K562 (cell line): ENCODE results near the gene ITGA11. TPM values are rescaled to one million over a fixed set of nuclear protein-coding genes. Genes with fewer than 3 reads are reported as not detected.

Experiments used
- ATAC-seq: fragments of 200-7000 bp; cut with Tn5 transposase; 3 replicates; pipeline ENCODE4 v1.9.1; 2020; ENCODE audit warnings: moderate library complexity
- BruUV-seq: library from RNA; stranded (reverse); fragments of 400-500 nt; replicated peaks from 2 replicates; lab custom pipeline; 2021; lab: Mats Ljungman, UMichigan
- CTCF ChIA-PET: fragments of 300-600 bp; formaldehyde crosslinking; extraction: SDS; loops from one replicate; lab custom pipeline; 2021; ENCODE audit warnings: low intra/inter-chr PET ratio; lab: Yijun Ruan, JAX
- POLR2A ChIA-PET: fragments of 300-600, 350-650 bp; sonication (Branson Sonifier 250); formaldehyde crosslinking; extraction: SDS; loops from one replicate; lab custom pipeline; 2021; ENCODE audit warnings: antibody characterized with exemption, inconsistent platforms; lab: Yijun Ruan, JAX
- DNase-seq, 4 experiments: peaks; one replicate each; pipeline versions ENCODE4 v3.0.0 to v3.0.0-alpha.2; 2011 to 2018; ENCODE audit warnings: low spot score in 3 of 4, mixed read lengths in 3 of 4; ENCODE audit errors: extremely low read depth in 1 of 4
- FAIRE-seq: peaks from 2 replicates; lab custom pipeline; 2011; peaks lifted over from hg19 to GRCh38; lab: Jason Lieb, UNC
- H2AFZ ChIP-seq: 2 replicates; pipeline ENCODE4 v1.6.0; 2011; ENCODE audit warnings: low read depth, low read length, control low read depth, inconsistent platforms
- H3K27ac ChIP-seq: fragments of 200-600 bp; 3 replicates; pipeline ENCODE4 v1.8.0; 2011; ENCODE audit warnings: low read depth, mild to moderate bottlenecking, control low read depth, inconsistent platforms, low read length, moderate library complexity, mixed read lengths; ENCODE audit errors: extremely low read depth
- H3K27me3 ChIP-seq, 2 experiments: fragments of 300-600 bp in 1 of 2; 2 replicates in 1 of 2; 3 replicates in 1 of 2; pipeline versions ENCODE4 v1.6.0 to v1.8.0; 2011; ENCODE audit warnings: inconsistent platforms in 2 of 2, low read length in 2 of 2, mild to moderate bottlenecking in 1 of 2, mixed read lengths in 1 of 2, moderate library complexity in 1 of 2; ENCODE audit not compliant: control insufficient read depth in 2 of 2, insufficient read depth in 2 of 2
- H3K36me3 ChIP-seq: fragments of 300-600 bp; 3 replicates; pipeline ENCODE4 v1.8.0; 2011; ENCODE audit warnings: mild to moderate bottlenecking, low read length, inconsistent platforms; ENCODE audit not compliant: control insufficient read depth, insufficient read depth
- H3K4me1 ChIP-seq, 2 experiments: fragments of 200-600 bp in 1 of 2; replicated peaks in 1 of 2; 2 replicates in 1 of 2; 3 replicates in 1 of 2; pipeline versions ENCODE4 v1.5.1 to v1.8.0; 2011; ENCODE audit warnings: inconsistent platforms in 2 of 2, low read length in 2 of 2, mild to moderate bottlenecking in 1 of 2, mixed read lengths in 1 of 2, moderate library complexity in 1 of 2; ENCODE audit not compliant: control insufficient read depth in 2 of 2, insufficient read depth in 2 of 2
- H3K4me2 ChIP-seq: 2 replicates; pipeline ENCODE4 v1.6.1; 2011; ENCODE audit warnings: low read length, control low read depth, inconsistent platforms, mixed read lengths; ENCODE audit not compliant: insufficient read depth
- H3K4me3 ChIP-seq: fragments of 200-600 bp; sonication (generic), shearing (Covaris generic); 2 replicates; pipeline ENCODE4 v1.5.1; 2016; ENCODE audit warnings: control low read depth, inconsistent platforms
- H3K79me2 ChIP-seq: fragments of 200-600 bp; 3 replicates; pipeline ENCODE4 v1.8.0; 2011; ENCODE audit warnings: low read length, inconsistent platforms; ENCODE audit not compliant: control insufficient read depth, insufficient read depth
- H3K9ac ChIP-seq, 2 experiments: 2 replicates each; pipeline versions ENCODE4 v1.6.0 to v1.6.1; 2011; ENCODE audit warnings: low read depth in 2 of 2, low read length in 2 of 2, control low read depth in 1 of 2, inconsistent platforms in 1 of 2, mild to moderate bottlenecking in 1 of 2, mixed read lengths in 1 of 2; ENCODE audit not compliant: insufficient read depth in 1 of 2
- H3K9me1 ChIP-seq: one replicate; pipeline ENCODE4 v1.6.0; 2011; ENCODE audit warnings: inconsistent platforms, mild to moderate bottlenecking, low read length, moderate library complexity; ENCODE audit not compliant: control insufficient read depth, insufficient read depth
- H3K9me3 ChIP-seq: replicated peaks from 2 replicates; pipeline ENCODE4 v1.5.1; 2011; ENCODE audit warnings: low read depth, low read length, inconsistent platforms; ENCODE audit not compliant: control insufficient read depth, insufficient read depth
- H4K20me1 ChIP-seq: replicated peaks from 2 replicates; pipeline ENCODE4 v1.6.1; 2011; ENCODE audit warnings: low read length, inconsistent platforms, mixed read lengths; ENCODE audit not compliant: control insufficient read depth, insufficient read depth
- FOXA1 ChIP-seq: fragments of 450-650 bp; IDR thresholded peaks from 2 replicates; pipeline ENCODE4 v1.6.1; 2016; ENCODE audit warnings: mild to moderate bottlenecking, borderline replicate concordance
- HDAC1 ChIP-seq, 2 experiments: fragments of 450-650 bp; IDR thresholded peaks; 2 replicates each; pipeline ENCODE4 v1.6.1; 2016 to 2017; ENCODE audit warnings: inconsistent platforms in 1 of 2, mild to moderate bottlenecking in 1 of 2, moderate library complexity in 1 of 2
- HNRNPK ChIP-seq: fragments of 200-400 bp; formaldehyde crosslinking; IDR thresholded peaks from one replicate; pipeline ENCODE4 v1.6.1; 2018; ENCODE audit warnings: mild to moderate bottlenecking, low read depth, low read length; ENCODE audit not compliant: poor library complexity, severe bottlenecking
- KDM1A ChIP-seq, 2 experiments: fragments of 450-650 bp; IDR thresholded peaks; 2 replicates each; pipeline ENCODE4 v1.6.1; 2016; ENCODE audit warnings: mild to moderate bottlenecking in 2 of 2
- KLF1 ChIP-seq: fragments of 450-650 bp; IDR thresholded peaks from 2 replicates; pipeline ENCODE4 v1.6.1; 2016; ENCODE audit warnings: missing genetic modification characterization, missing compliant biosample characterization
- KLF10 ChIP-seq: fragments of 250-450 bp; sonication (Bioruptor Pico); IDR thresholded peaks from 2 replicates; pipeline ENCODE4 v1.6.1; 2021; ENCODE audit warnings: matching md5 sums
- MYC ChIP-seq, 2 experiments: fragments of 250-450 bp in 1 of 2; sonication (Bioruptor Pico) in 1 of 2; IDR thresholded peaks; 2 replicates each; pipeline versions ENCODE4 v1.5.1 to v1.6.1; 2012 to 2021; ENCODE audit warnings: low read depth in 2 of 2, borderline replicate concordance in 1 of 2, improper control_type of control experiment in 1 of 2, low read length in 1 of 2, mild to moderate bottlenecking in 1 of 2, moderate library complexity in 1 of 2
- POLR2AphosphoS2 ChIP-seq: IDR thresholded peaks from 2 replicates; pipeline ENCODE4 v1.6.1; 2012; ENCODE audit warnings: low read length, improper control_type of control experiment
- POLR2H ChIP-seq: IDR thresholded peaks from 2 replicates; pipeline ENCODE4 v1.6.1; 2016; ENCODE audit warnings: missing genetic modification characterization, low read depth, mild to moderate bottlenecking, control low read depth, missing compliant biosample characterization, moderate library complexity
- POLR3G ChIP-seq: IDR thresholded peaks from 2 replicates; pipeline ENCODE4 v1.6.1; 2011; ENCODE audit not compliant: insufficient read length, insufficient replicate concordance; ENCODE audit errors: extremely low read depth
- TAF1 ChIP-seq: IDR thresholded peaks from 2 replicates; pipeline ENCODE4 v1.6.1; 2011; ENCODE audit warnings: mild to moderate bottlenecking, low read length, moderate library complexity; ENCODE audit not compliant: insufficient read depth, control insufficient read depth, severe bottlenecking; ENCODE audit errors: extremely low read depth
- ZNF197 ChIP-seq: fragments of 200-800 bp; sonication (Bioruptor generic); IDR thresholded peaks from 2 replicates; pipeline ENCODE4 v1.6.1; 2016; ENCODE audit warnings: low read depth, missing genetic modification characterization, missing compliant biosample characterization
- WGBS: fragments of 100-300 bp; shearing (Covaris generic); methylation state at CpG from one replicate; pipeline ENCODE4 v1.1.6; 2016; ENCODE audit warnings: low coverage, mixed read lengths; ENCODE audit not compliant: insufficient coverage; ENCODE audit errors: missing lambda C conversion rate; 5-methylcytosine and 5-hydroxymethylcytosine counted together
- in situ Hi-C: fragments of 300-500 bp; cut with MboI; formaldehyde crosslinking; loops from 4 replicates; pipeline ENCODE4 v1.15.0; 2018; ENCODE audit warnings: inconsistent platforms, mixed read lengths
- intact Hi-C: fragments of 100-400 bp; cut with micrococcal nuclease; formaldehyde crosslinking; loops from 2 replicates; pipeline ENCODE4 v1.14.2; 2022
- polyA plus RNA-seq, 8 experiments: library from polyadenylated mRNA; depleted of rRNA in 4 of 8; stranded (reverse) in 5 of 8; unstranded in 3 of 8; fragments of >200 nt; fragmentation: Nextera tagmentation in 2 of 8; fragmentation: Illumina TruSeq in 1 of 8; extraction: Ambion mirVana in 2 of 8; extraction: Trizol in 1 of 8; gene quantifications; 2 replicates each; pipeline versions ENCODE4 v1.2.1 to v1.2.3, GENCODE V29; 2011 to 2014; ENCODE audit warnings: inconsistent platforms in 1 of 8, missing spikeins in 1 of 8
- total RNA-seq, 7 experiments: library from RNA; depleted of rRNA in 6 of 7; stranded (reverse); fragments of >200 nt in 6 of 7; fragmentation: Illumina TruSeq in 2 of 7; extraction: Trizol in 2 of 7; gene quantifications; 2 replicates each; pipeline versions ENCODE4 v1.2.1 to v1.2.3, GENCODE V29; 2011 to 2021; ENCODE audit warnings: low replicate concordance in 1 of 7
- TF ChIP-seq, protein P1 (sequence below): fragments of 450-650 bp; IDR thresholded peaks from 2 replicates; pipeline ENCODE4 v1.6.1; 2016; ENCODE audit warnings: borderline replicate concordance
- TF ChIP-seq, protein P2 (sequence below): fragments of 250-450 bp; sonication (Bioruptor Pico); IDR thresholded peaks from 2 replicates; pipeline ENCODE4 v1.4.0; 2020
- TF ChIP-seq, protein P3 (sequence below): sonication (generic); formaldehyde crosslinking; IDR thresholded peaks from 2 replicates; pipeline ENCODE4 v1.8.0; 2023; ENCODE audit warnings: mild to moderate bottlenecking, missing genetic modification reagents
- TF ChIP-seq, protein P4 (sequence below): fragments of 450-650 bp; IDR thresholded peaks from 2 replicates; pipeline ENCODE4 v1.7.0; 2016; ENCODE audit warnings: borderline replicate concordance

Gene ITGA11
- total and polyA plus RNA-seq, 9 of the 15 experiments (the other 6 are each of a cell fraction or from before 2014, with no cell fraction given): 0.01 TPM; not detected in 8

DNA sequence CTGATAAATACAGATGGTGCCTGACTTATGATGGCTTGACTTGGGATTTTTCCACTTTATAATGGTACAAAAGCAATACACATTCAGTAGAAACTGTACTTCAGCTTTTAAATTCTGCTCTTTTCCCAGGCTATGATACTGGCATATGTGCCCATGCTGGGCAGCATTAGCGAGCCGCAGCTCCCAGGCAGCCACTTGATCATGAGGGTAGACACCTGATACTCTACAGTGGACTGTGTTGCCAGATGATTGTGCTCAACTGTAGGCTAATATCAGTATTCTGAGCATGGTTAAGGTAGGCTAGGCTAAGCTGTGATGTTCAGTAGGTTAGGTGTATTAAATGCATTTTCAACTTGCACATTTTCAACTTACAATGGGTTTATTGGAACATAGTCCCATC is 172.1 kb downstream of the ITGA11 start:
- H3K9me1 ChIP-seq: no peaks in the 10 kb centered on the region
- intact Hi-C loops (no loop called here), in situ Hi-C loops (no loop called here)
- no peaks in the 10 kb centered on the region for H3K36me3 ChIP-seq
- 0% methylated on average over 2 of the region's 2 CpGs for WGBS
- ChIA-PET POLR2A (interaction anchor here (0.7 to 1.5 kb wide), 3 partner anchors 18 to 289 kb away, joined by 3 to 6 read pairs (median 4); partner anchors contain the start of gene FEM1B), CTCF (no interaction called here)
- H3K79me2 ChIP-seq: no peaks in the 10 kb centered on the region
- no peak overlapping the region for H3K4me3 ChIP-seq
- H2AFZ ChIP-seq: no peak overlapping the region
- BruUV-seq: no TSS peak
- no peaks in the 10 kb centered on the region for H4K20me1 ChIP-seq
- DNase-seq: no peak
- FAIRE-seq: no peak
- H3K27me3 ChIP-seq: peaks cover 23 to 39% of the 10 kb centered on the region in 2 experiments
- H3K4me2 ChIP-seq: no peak overlapping the region
- H3K9ac ChIP-seq: no peak overlapping the region
- no peaks in the 10 kb centered on the region; the same call in 1 of the 2 replicates for H3K9me3 ChIP-seq
- H3K4me1 ChIP-seq: peaks cover 0 to 6% of the 10 kb centered on the region in 2 experiments; a peak in 2 of 5 replicates
- no peak overlapping the region for H3K27ac ChIP-seq
- ATAC-seq: no peak
- TF ChIP-seq KLF1 (no peak), FOXA1 (no peak), KLF10 (no peak), POLR2H (tag) (no peak), POLR2AphosphoS2 (no peak), HDAC1 (IDR thresholded peaks at IDR 0.05) (no peak), HNRNPK (no peak), KDM1A (IDR thresholded peaks at IDR 0.05) (no peak), ZNF197 (CRISPR knock-in tag) (no peak), POLR3G (no peak), MYC (IDR thresholded peaks at IDR 0.05; ENCODE audit: low read depth, low read length) (no peak), MYC (CRISPR knock-in tag; IDR thresholded peaks at IDR 0.05; ENCODE audit: borderline replicate concordance, low read depth) (no peak), TAF1 (no peak)
- TF ChIP-seq, protein P1, sequence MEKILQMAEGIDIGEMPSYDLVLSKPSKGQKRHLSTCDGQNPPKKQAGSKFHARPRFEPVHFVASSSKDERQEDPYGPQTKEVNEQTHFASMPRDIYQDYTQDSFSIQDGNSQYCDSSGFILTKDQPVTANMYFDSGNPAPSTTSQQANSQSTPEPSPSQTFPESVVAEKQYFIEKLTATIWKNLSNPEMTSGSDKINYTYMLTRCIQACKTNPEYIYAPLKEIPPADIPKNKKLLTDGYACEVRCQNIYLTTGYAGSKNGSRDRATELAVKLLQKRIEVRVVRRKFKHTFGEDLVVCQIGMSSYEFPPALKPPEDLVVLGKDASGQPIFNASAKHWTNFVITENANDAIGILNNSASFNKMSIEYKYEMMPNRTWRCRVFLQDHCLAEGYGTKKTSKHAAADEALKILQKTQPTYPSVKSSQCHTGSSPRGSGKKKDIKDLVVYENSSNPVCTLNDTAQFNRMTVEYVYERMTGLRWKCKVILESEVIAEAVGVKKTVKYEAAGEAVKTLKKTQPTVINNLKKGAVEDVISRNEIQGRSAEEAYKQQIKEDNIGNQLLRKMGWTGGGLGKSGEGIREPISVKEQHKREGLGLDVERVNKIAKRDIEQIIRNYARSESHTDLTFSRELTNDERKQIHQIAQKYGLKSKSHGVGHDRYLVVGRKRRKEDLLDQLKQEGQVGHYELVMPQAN: no peak
- TF ChIP-seq, protein P2, sequence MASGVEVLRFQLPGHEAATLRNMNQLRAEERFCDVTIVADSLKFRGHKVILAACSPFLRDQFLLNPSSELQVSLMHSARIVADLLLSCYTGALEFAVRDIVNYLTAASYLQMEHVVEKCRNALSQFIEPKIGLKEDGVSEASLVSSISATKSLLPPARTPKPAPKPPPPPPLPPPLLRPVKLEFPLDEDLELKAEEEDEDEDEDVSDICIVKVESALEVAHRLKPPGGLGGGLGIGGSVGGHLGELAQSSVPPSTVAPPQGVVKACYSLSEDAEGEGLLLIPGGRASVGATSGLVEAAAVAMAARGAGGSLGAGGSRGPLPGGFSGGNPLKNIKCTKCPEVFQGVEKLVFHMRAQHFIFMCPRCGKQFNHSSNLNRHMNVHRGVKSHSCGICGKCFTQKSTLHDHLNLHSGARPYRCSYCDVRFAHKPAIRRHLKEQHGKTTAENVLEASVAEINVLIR (CRISPR knock-in tag): no peak
- TF ChIP-seq, protein P3, sequence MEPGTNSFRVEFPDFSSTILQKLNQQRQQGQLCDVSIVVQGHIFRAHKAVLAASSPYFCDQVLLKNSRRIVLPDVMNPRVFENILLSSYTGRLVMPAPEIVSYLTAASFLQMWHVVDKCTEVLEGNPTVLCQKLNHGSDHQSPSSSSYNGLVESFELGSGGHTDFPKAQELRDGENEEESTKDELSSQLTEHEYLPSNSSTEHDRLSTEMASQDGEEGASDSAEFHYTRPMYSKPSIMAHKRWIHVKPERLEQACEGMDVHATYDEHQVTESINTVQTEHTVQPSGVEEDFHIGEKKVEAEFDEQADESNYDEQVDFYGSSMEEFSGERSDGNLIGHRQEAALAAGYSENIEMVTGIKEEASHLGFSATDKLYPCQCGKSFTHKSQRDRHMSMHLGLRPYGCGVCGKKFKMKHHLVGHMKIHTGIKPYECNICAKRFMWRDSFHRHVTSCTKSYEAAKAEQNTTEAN (CRISPR knock-in tag): no peak
- TF ChIP-seq, protein P4, sequence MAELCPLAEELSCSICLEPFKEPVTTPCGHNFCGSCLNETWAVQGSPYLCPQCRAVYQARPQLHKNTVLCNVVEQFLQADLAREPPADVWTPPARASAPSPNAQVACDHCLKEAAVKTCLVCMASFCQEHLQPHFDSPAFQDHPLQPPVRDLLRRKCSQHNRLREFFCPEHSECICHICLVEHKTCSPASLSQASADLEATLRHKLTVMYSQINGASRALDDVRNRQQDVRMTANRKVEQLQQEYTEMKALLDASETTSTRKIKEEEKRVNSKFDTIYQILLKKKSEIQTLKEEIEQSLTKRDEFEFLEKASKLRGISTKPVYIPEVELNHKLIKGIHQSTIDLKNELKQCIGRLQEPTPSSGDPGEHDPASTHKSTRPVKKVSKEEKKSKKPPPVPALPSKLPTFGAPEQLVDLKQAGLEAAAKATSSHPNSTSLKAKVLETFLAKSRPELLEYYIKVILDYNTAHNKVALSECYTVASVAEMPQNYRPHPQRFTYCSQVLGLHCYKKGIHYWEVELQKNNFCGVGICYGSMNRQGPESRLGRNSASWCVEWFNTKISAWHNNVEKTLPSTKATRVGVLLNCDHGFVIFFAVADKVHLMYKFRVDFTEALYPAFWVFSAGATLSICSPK: no peak
